Upper lobe of left lung (tissue), 4 donors: ENCODE measurements around the gene PARP14.
"Not testable (repeated sequence)": the region's sequence is repeated elsewhere in the genome, so short reads cannot be mapped to it uniquely, and the experiment has no call there.

Experiments used
- EP300 ChIP-seq, 4 donors: sonication (generic); formaldehyde crosslinking; IDR thresholded peaks; one replicate each; pipeline ENCODE4 v1.5.1; 2017; ENCODE audit warnings: antibody characterized with exemption in 4 of 4, control low read depth in 2 of 4
- POLR2A ChIP-seq, 4 donors: fragments of 450-650 bp; IDR thresholded peaks; one replicate each; pipeline ENCODE4 v1.5.1; 2016 to 2017; ENCODE audit warnings: antibody characterized with exemption in 4 of 4, mild to moderate bottlenecking in 2 of 4
- TF ChIP-seq, protein P1 (sequence below), 6 experiments: fragments of 450-650 bp in 4 of 6; fragments of 200-600 bp in 2 of 6; sonication (generic) in 2 of 6; IDR thresholded peaks; one replicate each; pipeline ENCODE4 v1.5.1; 2016 to 2019; ENCODE audit warnings: antibody characterized with exemption in 6 of 6

DNA sequence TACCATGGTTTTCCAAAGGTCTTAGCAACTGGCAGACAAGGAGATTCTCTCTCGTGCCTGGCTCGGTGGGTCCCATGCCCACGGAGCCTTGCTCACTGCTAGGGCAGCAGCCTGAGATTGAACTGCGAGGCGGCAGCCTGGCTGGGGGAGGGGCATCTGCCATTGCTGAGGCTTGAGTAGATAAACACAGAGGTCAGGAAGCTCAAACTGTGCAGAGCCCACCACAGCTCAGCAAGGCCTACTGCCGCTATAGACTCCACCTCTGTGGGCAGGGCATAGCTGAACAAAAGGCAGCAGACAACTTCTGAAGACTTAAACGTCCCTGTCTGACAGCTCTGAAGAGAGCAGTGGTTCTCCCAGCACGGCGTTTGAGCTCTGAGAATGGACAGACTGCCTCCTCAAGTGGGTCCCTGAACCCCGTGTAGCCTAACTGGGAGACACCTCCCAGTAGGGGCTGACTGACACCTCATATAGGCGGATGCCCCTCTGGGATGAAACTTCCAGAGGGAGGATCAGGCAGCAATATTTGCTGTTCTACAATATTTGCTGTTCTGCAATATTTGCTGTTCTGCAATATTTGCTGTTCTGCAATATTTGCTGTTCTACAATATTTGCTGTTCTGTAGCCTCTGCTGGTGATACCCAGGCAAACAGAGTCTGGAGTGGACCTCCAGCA lies 29.3 kb upstream of the PARP14 start:
- not testable (repeated sequence) for TF ChIP-seq POLR2A, EP300 (IDR thresholded peaks at IDR 0.05)
- TF ChIP-seq, protein P1, sequence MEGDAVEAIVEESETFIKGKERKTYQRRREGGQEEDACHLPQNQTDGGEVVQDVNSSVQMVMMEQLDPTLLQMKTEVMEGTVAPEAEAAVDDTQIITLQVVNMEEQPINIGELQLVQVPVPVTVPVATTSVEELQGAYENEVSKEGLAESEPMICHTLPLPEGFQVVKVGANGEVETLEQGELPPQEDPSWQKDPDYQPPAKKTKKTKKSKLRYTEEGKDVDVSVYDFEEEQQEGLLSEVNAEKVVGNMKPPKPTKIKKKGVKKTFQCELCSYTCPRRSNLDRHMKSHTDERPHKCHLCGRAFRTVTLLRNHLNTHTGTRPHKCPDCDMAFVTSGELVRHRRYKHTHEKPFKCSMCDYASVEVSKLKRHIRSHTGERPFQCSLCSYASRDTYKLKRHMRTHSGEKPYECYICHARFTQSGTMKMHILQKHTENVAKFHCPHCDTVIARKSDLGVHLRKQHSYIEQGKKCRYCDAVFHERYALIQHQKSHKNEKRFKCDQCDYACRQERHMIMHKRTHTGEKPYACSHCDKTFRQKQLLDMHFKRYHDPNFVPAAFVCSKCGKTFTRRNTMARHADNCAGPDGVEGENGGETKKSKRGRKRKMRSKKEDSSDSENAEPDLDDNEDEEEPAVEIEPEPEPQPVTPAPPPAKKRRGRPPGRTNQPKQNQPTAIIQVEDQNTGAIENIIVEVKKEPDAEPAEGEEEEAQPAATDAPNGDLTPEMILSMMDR (IDR thresholded peaks at IDR 0.05) = not testable (repeated sequence)
